MM.1S (cell line): ENCODE data around the gene ARHGAP30.
A peak's percentile ranks its signal among the peaks of the same experiment; 100 is the strongest.

Experiments
- DNase-seq: peaks from one replicate; pipeline ENCODE4 v3.0.0-alpha.2; 2015
- H2AFZ ChIP-seq: fragments of 300-600 bp; sonication (generic); 2 replicates; pipeline ENCODE4 v1.6.0; 2016; ENCODE audit warnings: antibody characterized with exemption, low read length
- H3F3A ChIP-seq: fragments of 300-600 bp; sonication (generic); 2 replicates; pipeline ENCODE4 v1.6.1; 2016; ENCODE audit warnings: mild to moderate bottlenecking, antibody characterized with exemption, low read length, moderate library complexity, mixed read lengths; ENCODE audit not compliant: insufficient read depth
- H3K27ac ChIP-seq: fragments of 300-600 bp; sonication (generic); 2 replicates; pipeline ENCODE4 v1.5.1; 2016; ENCODE audit warnings: mild to moderate bottlenecking, low read length
- H3K27me3 ChIP-seq: fragments of 300-600 bp; sonication (generic); replicated peaks from 2 replicates; pipeline ENCODE4 v1.6.0; 2016; ENCODE audit warnings: low read length; ENCODE audit not compliant: insufficient read depth
- H3K36me3 ChIP-seq: fragments of 300-600 bp; sonication (generic); replicated peaks from 2 replicates; pipeline ENCODE4 v1.6.1; 2016; ENCODE audit warnings: mild to moderate bottlenecking, low read length, mixed read lengths; ENCODE audit not compliant: insufficient read depth
- H3K4me1 ChIP-seq: fragments of 300-600 bp; sonication (generic); 2 replicates; pipeline ENCODE4 v1.6.1; 2016; ENCODE audit warnings: low read length, mixed read lengths
- H3K4me2 ChIP-seq: fragments of 300-600 bp; sonication (generic); 2 replicates; pipeline ENCODE4 v1.6.0; 2016; ENCODE audit warnings: low read depth, low read length
- H3K4me3 ChIP-seq: fragments of 300-600 bp; sonication (generic); 2 replicates; pipeline ENCODE4 v1.5.1; 2016; ENCODE audit warnings: low read length, mixed read lengths
- H3K79me2 ChIP-seq: fragments of 300-600 bp; sonication (generic); 2 replicates; pipeline ENCODE4 v1.6.1; 2016; ENCODE audit warnings: mixed run types, low read length, mixed read lengths
- H3K9ac ChIP-seq: fragments of 300-600 bp; sonication (generic); 2 replicates; pipeline ENCODE4 v1.6.1; 2016; ENCODE audit warnings: low read length, mixed read lengths
- H3K9me2 ChIP-seq: fragments of 300-600 bp; sonication (generic); replicated peaks from 2 replicates; pipeline ENCODE4 v1.6.1; 2016; ENCODE audit warnings: mild to moderate bottlenecking, low read length, mixed read lengths; ENCODE audit not compliant: insufficient read depth
- H3K9me3 ChIP-seq: fragments of 300-600 bp; sonication (generic); replicated peaks from 2 replicates; pipeline ENCODE4 v1.6.1; 2016; ENCODE audit warnings: mild to moderate bottlenecking, low read length, mixed read lengths; ENCODE audit not compliant: insufficient read depth
- H4K20me1 ChIP-seq: fragments of 300-600 bp; sonication (generic); 2 replicates; pipeline ENCODE4 v1.6.1; 2016; ENCODE audit warnings: mild to moderate bottlenecking, low read length, moderate library complexity, mixed read lengths; ENCODE audit not compliant: insufficient read depth
- EZH2 ChIP-seq: fragments of 300-600 bp; sonication (generic); optimal IDR thresholded peaks from 2 replicates; pipeline ENCODE3; 2017; ENCODE audit warnings: low read depth, mild to moderate bottlenecking, antibody characterized with exemption, low read length, mixed read lengths
- EZH2phosphoT487 ChIP-seq: fragments of 300-600 bp; sonication (generic); IDR thresholded peaks from 2 replicates; pipeline ENCODE4 v1.6.1; 2018; ENCODE audit warnings: antibody characterized with exemption, low read length
- TF ChIP-seq, protein P1 (sequence below): fragments of 300-600 bp; sonication (generic); IDR thresholded peaks from 2 replicates; pipeline ENCODE4 v1.5.1; 2016; ENCODE audit warnings: antibody characterized with exemption, low read length, mixed read lengths

Gene ARHGAP30

DNA sequence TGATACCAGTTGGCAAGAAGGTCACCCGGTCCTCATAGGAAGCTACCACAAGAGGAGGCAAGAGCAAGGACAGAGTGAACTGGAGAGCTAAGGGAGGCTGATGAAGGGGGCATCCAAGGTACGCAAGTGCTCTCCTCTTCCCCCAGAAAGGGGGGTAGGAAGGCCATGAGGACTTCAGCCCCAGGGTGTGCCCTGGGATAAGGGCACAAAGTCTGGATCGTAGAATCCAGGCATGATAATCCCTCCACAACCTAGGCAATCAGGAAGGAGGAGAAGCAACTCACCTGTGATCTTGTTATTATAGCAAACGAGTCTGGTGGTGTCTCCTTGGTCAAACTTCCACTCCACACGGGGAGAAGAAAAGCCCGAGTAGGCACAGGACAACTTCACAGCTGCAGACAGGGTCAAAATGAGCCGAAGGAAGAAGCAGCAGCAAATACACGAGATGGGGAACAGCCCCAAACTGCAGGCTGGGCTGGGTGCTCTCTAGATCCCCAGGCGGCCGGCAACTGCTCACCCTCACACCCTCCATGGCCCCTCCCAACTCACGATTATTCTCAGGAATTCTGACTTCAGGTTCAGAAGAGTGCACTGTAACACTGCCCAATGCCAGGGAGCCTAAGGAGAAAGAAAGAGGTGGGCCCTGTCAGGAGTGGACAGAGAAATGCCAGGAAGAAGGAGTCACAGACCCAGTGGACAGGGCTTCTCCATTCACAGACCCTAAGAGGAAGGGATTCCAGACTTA, 68.8 kb downstream of the ARHGAP30 start:
- H3K9me2 ChIP-seq = no peaks in the 10 kb centered on the region
- no peak for TF ChIP-seq EZH2phosphoT487
- TF ChIP-seq, protein P1, sequence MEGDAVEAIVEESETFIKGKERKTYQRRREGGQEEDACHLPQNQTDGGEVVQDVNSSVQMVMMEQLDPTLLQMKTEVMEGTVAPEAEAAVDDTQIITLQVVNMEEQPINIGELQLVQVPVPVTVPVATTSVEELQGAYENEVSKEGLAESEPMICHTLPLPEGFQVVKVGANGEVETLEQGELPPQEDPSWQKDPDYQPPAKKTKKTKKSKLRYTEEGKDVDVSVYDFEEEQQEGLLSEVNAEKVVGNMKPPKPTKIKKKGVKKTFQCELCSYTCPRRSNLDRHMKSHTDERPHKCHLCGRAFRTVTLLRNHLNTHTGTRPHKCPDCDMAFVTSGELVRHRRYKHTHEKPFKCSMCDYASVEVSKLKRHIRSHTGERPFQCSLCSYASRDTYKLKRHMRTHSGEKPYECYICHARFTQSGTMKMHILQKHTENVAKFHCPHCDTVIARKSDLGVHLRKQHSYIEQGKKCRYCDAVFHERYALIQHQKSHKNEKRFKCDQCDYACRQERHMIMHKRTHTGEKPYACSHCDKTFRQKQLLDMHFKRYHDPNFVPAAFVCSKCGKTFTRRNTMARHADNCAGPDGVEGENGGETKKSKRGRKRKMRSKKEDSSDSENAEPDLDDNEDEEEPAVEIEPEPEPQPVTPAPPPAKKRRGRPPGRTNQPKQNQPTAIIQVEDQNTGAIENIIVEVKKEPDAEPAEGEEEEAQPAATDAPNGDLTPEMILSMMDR = no peak
- no peak for TF ChIP-seq EZH2
- H3K9me3 ChIP-seq = no peaks in the 10 kb centered on the region
- no peaks in the 10 kb centered on the region for H3K27me3 ChIP-seq
- peaks cover 40% of the 10 kb centered on the region for H3K79me2 ChIP-seq
- no peaks in the 10 kb centered on the region; the same call in 1 of the 2 replicates for H3F3A ChIP-seq
- no peaks in the 10 kb centered on the region for H3K4me1 ChIP-seq
- H3K4me2 ChIP-seq = no peak overlapping the region
- H2AFZ ChIP-seq = no peak overlapping the region
- no peak overlapping the region for H3K27ac ChIP-seq
- no peaks in the 10 kb centered on the region for H4K20me1 ChIP-seq
- 0 out of 2 replicates have a peak, but pooled peaks cover 6% of the 10 kb centered on the region for H3K36me3 ChIP-seq
- DNase-seq = no peak
- H3K9ac ChIP-seq = no peak overlapping the region
- H3K4me3 ChIP-seq = no peak overlapping the region

DNA sequence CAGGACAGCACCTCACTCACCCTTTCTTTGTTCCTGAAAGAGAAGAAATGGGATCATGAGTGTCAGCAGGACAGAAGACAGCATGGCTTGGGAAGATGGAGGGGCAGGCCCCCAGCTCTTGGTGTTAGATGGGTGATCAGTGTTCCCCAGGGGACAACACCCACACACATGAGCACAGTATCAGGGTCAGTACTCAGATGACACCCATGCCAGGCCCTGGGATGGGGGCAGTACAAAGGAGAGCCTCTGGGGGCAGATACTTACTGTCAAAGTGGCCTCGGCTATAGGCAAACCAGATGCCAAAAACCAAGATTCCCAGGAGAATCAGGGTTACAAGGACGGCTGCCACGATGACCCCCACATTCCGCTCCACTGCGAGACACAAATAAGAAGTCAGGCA, 70.3 kb downstream of the ARHGAP30 start:
- Histone ChIP-seq H3K36me3 (0 out of 2 replicates have a peak, but pooled peaks cover 6% of the 10 kb centered on the region), H2AFZ (no peak overlapping the region), H3F3A (no peaks in the 10 kb centered on the region; the same call in 1 of the 2 replicates), H3K4me2 (no peak overlapping the region), H3K27ac (no peak overlapping the region), H3K4me3 (no peak overlapping the region), H3K9me3 (no peaks in the 10 kb centered on the region), H3K79me2 (peaks cover 25% of the 10 kb centered on the region), H3K4me1 (no peaks in the 10 kb centered on the region), H3K9ac (no peak overlapping the region), H3K27me3 (no peaks in the 10 kb centered on the region), H4K20me1 (no peaks in the 10 kb centered on the region), H3K9me2 (no peaks in the 10 kb centered on the region)
- no peak for DNase-seq
- TF ChIP-seq, protein P1 = no peak
- TF ChIP-seq EZH2phosphoT487 (no peak), EZH2 (no peak)

DNA sequence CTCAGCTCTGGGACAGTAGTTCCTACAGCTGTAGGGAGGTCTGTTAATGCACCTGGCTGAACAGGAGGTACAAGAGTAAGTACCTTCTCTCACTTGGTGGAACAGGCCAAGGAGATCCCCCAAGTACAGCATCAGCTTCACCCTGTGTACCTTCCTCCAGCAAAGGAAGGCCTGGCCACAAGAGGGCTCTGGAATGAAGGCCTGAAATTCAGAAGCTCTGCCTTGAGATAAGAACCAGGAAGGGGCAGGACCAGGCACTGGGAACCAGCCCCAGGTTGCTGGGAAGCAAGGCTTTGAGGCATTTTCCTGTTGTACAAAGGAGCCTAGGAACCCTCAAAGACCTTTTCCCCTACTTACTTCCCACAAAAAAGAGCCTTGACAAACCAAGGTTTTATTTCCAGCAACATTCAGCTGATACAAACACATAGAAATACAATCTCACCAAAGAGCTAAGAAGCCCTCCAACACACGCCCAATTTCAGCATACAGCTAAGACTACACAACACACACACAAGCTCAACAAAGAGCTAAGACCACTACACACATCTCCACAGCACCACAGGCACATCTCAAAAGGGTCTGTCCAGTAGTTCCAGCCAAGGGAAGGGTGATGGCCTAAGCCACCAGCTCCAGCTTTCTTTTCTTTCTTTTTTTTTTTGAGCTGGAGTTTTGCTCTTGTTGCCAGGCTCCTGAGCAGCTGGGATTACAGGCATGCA, 72.2 kb downstream of the ARHGAP30 start:
- Histone ChIP-seq H3K9me2 (no peaks in the 10 kb centered on the region), H3K4me2 (no peak overlapping the region), H3K4me1 (no peaks in the 10 kb centered on the region), H3K27me3 (no peaks in the 10 kb centered on the region), H3K36me3 (0 out of 2 replicates have a peak, but pooled peaks cover 6% of the 10 kb centered on the region), H2AFZ (no peak overlapping the region), H3K9ac (no peak overlapping the region), H3K79me2 (peaks cover 12% of the 10 kb centered on the region), H3K27ac (no peak overlapping the region), H3K9me3 (no peaks in the 10 kb centered on the region), H4K20me1 (no peaks in the 10 kb centered on the region), H3K4me3 (no peak overlapping the region), H3F3A (peaks cover 5% of the 10 kb centered on the region; the same call in 1 of the 2 replicates)
- peak; percentile 47 for DNase-seq
- no peak for TF ChIP-seq EZH2
- TF ChIP-seq EZH2phosphoT487 = no peak
- TF ChIP-seq, protein P1 = peak; percentile 62
